GM21447 (cell line): ENCODE data around the gene GFAP.

ENCODE experiments used
- ATAC-seq: cut with Tn5 transposase; IDR thresholded peaks from one replicate; pipeline ENCODE4 v1.9.1; 2021; ENCODE audit not compliant: unreplicated experiment

The GFAP gene

DNA sequence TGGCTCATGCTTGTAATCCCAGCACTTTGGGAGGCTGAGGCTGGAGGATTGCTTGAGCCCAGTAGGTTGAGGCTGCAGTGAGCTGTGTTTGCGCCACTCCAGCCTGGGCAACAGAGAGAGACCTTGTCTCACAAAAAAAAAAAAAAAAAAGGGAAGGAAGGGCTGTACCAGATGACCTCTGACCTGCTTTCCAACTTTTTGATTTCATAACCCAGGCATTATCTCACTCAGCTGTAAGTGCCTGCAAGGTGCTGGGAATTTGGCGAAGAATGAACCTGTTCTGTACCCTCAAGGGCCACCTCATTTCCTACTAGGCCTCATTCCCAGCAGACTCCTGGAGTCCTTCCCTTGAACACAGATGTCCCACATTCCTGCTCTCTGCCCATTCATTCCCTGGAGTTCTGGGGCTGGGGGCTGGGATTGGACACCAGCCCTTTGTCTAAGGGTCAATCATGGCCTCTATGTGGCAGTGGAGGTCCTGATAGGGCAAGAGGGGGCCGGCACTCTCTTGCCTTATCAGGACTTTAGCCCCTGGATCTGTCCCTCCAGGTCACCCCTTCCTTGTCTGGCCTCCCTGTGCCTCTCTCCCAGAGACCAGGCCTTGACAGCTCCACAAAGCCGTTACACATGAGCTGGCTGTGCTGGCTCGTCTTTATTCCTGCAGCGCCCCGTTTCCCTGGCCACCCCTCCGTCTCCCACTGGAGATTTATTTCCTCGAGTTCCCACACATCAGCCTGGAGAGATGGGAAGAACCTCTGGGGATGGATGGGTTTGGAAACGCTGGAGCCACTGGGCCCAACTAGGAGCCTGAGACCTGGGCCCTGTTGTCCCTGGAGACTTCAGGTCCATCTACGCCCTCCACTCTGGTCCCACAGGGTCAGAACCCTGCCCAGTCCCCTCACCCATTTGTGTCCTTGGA lies 821 bp upstream of the GFAP start:
- no peak for ATAC-seq

DNA sequence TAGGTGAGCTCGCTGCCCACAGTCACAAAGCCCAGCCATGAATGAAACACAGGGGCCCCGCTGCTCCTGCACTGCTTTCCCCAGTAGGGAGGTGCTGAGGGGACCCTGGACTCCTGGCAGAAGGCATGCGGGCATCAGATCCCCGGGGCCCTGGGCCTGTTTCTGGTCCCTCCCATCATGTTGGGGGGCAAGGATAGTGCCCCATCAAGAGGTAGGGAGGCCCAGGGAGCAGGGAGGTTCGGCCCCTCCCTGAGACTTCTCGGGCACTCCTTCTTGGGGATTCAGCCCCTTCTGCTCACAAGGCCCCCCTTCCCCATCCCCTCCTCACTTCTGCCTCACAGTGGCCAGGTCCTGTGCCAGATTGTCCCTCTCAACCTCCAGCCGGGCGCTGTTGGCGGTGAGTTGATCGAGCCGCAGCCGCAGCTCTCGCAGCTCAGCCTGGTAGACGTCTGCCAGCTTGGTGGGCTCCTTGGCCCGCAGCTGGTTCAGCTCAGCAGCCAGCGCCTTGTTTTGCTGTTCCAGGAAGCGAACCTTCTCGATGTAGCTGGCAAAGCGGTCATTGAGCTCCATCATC lies 515 bp downstream of the GFAP start:
- no peak for ATAC-seq

DNA sequence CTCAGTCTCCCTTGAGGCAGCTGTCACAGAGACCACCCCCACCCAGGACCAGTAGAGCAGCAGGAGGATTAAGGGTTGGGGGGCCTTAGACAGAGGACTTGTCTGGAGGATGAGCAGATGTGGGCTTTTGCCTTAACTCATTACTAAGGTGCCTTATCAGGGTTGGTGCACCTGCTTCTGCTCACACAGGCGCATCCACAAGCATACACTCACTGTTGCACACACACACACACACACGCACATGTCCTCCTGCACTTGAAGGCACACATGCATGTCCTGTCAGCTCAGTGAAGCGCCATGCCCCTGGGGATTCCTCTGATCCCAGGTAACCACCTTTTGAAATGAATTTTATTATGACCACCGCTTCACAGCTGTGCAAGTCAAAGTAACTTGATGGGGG lies 1.2 kb downstream of the GFAP start:
- ATAC-seq, result no peak

DNA sequence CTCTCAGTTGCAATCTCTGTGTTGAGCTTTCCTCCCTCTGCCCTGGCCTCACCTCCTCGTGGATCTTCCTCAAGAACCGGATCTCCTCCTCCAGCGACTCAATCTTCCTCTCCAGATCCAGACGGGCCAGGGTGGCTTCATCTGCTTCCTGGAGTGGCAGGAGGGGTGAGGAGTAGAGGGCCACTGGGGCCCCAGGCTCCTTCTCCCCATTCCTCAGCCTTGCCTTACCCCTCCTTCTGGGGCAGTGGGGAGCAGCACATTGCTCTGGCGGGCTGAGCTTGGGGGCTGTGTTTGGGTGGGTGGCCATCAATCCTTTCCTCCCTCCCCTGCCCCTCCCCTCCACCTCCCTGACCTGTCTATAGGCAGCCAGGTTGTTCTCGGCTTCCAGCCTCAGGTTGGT lies 1.6 kb downstream of the GFAP start:
- ATAC-seq, result no peak

DNA sequence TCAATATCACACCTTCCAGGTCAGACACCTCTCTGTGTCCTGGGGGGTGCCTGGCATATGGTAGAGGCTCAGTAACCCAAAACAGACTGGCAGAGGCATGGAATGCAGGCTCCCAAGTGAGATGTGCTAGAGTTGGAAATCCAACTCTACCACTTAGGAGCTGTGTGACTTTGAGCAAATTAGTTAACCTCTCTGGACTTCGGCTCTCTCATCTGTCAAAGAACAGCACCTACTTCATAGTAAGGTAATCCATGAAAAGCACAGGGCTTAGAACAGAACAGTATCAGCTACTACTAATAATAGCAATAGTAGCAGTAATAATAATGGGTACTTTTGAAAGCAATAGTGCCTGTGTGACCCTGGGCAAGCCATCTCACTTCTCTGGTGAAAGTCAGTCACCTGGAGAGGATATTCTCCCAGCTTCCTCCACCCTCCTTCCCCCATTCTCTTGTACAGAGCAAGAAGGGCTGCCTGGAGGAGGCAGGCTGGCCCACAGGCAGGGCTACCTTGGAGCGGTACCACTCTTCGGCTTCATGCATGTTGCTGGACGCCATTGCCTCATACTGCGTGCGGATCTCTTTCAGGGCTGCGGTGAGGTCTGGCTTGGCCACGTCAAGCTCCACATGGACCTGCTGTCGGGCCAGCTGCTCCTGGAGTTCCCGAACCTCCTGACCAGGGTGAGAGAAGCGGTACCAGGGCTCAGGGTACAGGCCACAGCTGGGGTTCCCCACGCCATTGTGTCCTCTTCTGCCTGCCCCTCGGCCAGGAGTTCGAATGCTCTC lies 2.3 kb downstream of the GFAP start:
- ATAC-seq, result no peak

DNA sequence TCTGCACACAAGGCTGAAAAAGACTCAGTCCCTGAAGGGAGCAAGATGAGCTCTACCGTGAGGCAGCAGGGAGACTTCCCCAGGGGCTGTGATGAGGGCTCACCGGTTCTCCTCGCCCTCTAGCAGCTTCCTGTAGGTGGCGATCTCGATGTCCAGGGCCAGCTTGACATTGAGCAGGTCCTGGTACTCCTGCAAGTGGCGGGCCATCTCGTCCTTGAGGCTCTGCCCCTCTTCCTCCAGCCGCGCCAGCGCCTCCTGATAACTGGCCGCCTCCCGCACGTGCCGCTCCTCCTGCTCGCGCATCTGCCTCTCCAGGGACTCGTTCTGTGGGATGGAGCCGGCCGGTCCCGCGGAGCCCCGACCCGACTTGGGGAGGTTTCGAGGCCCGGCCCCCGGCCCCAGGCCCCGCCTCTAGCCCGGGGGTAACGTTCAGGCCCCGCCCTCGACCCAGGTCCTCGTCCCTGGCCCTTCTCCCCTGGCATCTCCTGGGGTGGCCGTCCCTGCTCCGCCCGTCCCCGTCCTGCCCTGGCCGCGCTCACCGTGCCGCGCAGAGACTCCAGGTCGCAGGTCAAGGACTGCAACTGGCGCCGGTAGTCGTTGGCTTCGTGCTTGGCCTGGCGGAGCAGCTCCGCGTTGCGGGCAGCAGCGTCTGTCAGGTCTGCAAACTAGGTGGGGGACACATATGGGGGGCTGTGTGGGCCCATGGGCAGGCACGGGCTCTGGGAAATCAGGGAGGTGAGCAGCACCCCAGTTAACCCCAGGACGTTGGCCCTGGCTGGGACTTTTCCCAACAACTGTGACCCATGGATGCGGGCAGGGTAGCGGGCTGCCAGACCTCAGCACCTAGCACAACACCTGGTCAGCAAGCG lies 3.9 kb downstream of the GFAP start:
- no peak for ATAC-seq

DNA sequence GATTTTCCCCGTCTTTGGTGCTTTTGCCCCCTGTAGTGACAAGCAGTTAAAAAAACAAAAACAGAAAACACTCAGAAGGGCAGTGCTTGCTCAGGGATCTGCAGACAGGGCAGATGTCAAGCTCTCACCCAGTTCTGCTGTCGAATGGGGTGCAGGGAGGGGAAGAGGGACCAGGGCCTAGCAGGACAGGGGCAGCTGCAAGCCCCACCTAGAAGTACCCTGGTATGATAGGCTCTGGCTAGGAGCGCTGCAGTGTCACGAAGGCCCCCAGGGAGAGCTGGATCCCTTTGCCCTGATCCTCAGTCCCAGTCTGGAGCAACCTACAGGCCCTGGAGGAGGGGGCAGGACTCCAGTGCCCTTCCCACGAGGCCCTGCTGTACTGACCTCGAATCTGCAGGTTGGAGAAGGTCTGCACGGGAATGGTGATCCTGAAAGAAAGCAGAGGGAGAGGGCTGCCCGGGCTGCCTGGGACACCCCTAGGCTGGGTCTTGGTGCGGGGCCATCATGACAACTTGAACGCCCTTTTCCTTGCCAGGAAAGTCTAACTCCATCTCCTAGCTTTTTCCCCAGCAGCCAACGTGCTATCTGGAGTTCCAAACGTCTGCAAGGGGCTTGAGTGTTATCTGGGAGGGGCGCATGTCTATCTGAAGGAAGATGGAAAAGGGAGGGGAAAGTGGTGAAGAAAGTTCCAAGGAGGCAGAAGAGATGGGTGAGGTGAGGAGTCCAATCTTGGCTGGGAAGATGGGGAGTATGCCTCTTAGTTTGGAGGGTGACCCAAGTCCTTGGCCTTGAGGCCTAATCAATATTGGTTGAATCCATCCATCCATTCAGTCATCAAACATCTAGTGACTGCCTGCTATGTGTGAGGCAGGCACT lies 4.8 kb downstream of the GFAP start:
- ATAC-seq, result no peak

DNA sequence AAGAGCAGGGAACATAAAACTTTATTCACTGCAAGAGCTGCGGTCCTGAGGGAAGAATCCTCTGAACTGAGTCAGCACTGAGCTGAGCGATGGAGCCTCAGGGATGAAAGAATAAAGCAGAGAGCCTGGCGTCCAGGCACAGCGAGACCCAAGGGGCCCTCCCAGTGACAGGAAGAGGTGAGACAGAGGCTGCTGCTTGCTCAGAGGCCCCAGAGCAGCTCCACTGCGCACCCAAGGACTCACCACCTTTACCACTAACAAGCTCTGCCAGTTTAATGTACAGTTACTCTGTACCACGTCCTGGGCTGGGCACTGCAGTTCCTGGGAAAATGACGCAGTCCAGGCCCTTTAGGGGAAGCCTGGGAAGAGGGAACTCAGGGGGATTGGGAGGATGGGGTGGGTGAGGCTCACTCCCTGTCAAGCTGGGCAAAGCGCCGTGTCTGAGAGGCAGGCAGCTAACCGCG lies 5.6 kb downstream of the GFAP start:
- ATAC-seq, result no peak

DNA sequence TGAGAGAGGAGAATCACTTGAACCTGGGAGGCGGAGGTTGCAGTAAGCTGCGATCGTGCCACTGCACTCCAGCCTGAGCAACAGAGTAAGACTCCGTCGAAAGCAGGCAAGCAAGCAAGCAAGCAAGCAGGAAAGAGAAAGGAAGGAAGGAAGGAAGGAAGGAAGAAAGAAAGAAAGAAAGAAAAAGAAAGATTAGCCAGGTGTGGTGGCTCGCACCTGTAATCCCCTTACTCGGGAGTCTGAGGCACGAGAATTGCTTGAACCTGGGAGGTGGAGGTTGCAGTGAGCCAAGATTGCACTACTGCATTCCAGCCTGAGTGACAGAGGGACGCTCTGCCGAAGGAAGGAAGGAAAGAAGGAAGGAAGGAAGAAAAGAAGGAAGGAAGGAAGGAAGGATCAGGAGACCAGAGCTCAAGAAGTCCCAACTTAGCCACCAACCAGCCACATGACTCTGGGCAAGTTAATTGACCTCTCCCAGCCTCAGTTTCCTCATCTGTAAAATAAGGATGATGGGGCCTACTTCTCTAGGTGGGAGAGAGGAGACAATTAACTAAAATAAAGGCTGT lies 6.5 kb downstream of the GFAP start:
- no peak for ATAC-seq

DNA sequence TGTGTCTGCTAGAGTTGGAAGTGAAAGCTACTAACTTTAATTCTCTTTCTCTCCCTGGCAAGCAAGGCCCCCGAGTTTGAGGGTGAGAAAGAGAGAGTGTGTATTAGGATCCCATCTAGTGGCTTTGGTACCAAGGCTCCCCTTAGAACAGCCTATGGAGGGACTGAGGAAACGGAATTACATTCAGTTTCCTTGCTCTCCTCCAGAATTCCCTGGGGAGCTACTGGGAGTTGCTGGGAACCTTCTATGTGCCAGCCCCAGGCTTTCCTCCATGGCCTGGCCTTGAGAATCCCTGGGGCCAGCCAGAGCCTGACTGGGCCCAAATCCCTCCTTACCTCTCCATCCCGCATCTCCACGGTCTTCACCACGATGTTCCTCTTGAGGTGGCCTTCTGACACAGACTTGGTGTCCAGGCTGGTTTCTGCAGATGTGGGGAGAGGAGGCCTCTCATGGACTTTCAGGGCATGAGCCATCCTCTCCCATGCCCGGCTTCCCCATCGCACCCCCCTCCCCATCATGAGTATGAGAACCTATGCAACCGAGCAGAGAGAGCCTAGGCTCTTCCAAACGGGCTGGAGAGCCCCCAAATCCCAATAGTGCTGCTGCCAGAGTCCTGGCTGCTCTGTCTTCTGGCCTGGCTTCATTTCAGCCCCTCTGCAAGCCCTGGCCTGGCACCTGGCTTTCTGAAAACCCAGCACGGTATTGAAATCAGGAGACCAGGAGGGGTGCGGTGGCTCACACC lies 7.4 kb downstream of the GFAP start:
- no peak for ATAC-seq

DNA sequence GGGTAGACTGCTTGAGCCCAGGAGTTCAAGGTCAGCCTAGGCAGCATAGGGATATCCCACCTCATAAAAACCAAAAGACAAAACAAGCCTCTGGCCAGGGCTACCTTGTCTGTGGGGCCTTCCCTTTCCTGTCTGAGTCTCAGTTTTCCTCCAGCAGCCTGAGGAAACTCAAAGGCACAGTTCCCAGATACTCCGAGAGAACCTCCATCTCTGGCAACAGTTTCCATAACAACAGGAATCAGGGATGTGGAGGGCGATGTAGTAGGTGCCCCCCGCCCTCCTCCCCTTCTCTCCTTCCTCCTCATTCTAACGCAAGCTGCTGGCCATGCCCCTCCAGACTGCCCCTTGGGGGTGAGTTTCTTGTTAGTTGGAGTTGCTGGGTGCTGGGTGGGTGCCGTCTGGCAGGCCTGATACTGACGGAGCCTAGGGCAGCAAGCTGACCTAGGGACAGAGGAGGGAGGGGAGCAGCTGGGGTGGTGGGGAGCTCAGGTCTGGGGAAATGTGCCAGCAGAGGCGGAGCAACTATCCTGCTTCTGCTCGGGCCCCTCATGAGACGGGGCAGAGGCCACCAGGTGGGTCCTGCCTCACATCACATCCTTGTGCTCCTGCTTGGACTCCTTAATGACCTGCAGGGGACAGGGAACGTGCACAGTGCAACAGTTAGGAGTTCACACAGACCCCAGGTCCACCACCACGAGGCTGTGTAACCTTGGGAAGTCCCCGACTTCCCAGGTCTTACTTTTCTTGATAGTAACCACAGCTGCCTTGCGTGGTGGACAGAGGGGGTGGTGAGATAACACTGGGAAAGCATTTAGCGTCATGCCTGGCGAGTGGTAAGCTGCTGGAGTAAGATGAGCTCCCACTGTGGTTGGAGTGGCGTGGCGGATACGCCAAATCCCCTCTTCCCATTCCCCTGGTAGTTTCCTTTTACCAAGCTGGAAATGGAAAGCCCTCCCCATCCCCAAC lies 8.3 kb downstream of the GFAP start:
- ATAC-seq, result no peak

DNA sequence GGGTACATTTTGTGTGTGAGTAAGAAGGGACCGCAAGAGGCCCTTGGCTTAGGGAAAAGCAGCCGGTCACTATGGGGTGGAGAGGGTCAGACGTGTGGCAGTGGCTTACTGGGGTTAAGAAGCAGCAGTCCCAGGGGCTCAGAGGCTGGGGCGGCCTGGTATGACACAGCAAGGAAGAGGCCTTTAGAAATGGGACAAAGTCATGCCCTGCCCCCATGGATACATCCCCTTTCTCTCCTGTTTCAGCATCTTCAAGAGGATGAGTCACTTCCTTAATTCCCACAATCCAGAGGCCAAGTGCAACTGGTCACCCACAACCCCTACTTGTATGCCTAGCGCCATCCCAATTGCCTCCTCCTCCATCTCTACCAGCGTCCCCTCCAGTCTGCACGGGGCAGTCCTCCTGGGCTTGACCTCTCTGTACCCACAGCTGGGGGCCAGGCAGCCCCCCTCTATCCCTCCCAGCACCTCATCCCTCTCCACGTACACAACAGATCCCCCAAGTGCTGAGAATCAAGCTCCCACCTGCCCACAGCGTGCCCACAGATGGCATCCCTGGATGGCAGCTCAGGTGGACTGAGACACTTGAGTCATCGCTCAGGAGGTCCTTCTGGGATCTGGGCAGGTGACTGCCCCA lies 9.2 kb downstream of the GFAP start:
- no peak for ATAC-seq

DNA sequence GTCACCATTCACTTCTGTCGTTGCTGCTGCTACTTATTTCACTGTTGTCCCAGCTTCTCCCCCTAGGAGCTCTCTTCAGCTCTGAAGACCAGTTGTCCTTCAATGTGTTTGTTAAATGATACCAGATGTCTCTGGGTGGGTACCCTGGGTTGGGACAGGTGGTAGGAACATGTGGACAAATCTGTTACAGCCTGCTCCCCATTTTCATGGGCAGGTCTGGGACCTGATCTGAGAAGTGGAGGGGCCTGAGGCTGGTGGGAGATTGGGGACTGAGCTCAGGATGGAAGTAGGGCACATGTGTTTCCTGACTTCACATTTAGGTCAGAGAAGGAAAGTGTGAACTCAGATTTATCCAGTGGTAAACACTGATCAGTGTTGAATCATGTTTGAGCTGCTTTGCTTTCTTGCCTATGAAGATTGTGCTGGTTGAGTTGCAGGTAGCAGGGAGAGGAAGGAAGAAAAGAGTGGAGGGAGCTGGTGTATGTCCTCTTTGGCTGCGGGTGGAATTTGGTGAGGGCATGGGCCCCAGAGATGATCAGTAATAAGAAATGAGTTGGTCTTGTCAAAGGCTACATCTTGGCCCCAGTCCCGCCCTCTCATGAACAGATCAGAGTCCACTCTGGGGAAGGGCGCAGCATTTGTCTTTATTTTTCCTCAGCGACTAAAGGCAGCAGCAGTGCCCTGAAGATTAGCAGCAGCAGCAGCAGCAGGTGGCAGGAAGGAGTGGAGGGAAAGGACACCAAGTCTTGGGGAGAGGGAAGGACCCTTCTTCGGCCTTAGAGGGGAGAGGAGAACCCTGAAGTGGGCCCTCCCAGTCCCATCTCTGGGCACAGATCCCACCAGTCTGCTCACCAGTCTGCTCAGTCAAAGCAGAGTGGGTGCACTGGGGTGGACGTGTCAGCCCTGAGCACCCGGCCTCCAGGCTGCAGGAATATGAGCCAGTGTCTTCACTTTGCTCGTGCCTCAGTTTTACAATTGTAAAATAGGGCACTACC lies 10.0 kb downstream of the GFAP start:
- no peak for ATAC-seq

DNA sequence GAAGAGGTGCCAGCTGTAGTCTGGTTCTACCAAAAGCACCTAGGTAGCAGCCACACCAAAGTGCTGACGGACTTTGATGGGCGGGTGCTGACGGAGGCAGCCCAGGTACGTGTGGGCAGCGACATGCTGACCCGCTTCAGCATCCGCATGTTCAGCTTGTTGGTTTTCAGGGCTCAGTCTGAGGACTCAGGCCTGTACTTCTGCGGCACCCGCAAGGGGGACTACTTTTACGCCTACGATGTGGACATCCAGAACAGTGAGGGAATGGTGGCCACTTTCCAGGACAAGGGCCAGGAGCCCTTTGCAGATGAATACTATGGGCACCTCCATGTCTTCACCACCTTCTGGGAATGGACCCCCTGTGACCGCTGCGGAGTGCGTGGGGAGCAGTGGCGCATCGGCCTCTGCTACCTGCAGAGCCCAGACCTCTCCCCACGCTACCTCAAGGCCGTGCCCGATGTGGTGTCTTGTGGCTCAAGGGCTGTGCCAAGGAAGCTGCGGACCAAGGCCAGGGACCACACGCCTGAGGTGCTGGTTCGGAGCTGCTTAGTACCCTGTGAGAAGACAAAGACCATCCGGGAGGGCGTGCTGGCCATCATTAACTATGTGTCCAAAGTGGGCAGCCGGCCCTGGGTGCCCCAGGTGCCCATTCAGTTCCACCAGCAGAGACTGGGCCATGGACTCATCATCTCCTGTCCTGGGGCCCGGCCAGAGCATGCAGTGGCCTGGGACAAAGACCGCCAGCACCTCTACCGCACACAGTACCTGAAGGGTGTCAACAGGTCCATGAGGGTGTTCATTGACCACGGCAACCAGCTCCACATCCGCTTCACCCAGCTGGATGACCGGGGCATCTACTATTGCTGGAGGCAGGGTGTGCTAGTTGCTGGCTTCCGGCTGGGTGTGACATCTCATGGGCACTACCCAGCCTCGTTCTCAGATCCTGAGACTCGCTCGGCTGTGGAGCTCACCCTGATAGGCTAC lies 11.0 kb downstream of the GFAP start:
- ATAC-seq, result no peak
